ENCODE results near the gene NR1I2. TPM values are rescaled to one million over a fixed set of nuclear protein-coding genes. Genes with fewer than 3 reads are reported as not detected.

Gene NR1I2
- total and polyA plus RNA-seq, 2 donors from 2014 or later = 0.38 to 0.41 TPM

DNA sequence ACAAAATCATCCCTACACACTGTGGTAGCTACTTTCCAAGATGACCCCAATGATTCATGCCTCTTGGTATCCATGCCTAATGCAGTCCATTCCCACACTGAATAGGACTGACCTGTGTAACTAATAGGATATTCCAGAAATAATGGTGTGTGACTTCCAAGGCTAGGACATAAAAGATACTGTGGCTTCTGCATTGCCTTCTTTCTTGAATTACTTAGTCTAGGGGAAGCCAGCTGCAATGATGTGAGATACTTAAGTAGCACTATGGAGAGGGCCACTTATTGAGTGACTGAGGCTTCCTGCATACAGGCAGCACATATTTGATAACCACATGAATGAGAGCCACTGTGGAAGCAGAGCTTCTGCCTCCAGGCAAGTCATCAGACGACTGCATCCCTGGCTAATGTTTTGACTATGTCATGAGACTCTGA, 50.1 kb downstream of the NR1I2 start:
- DNase-seq (no peak), FAIRE-seq (no peak)
- no peaks in the 10 kb centered on the region for H3K9me3 ChIP-seq (ENCODE audit: control insufficient read depth in 2 of 3, insufficient read depth in 1 of 3, low read length in 3 of 3)
- no peaks in the 10 kb centered on the region for H3K27me3 ChIP-seq (ENCODE audit: control insufficient read depth, insufficient read depth, low read length)
- H3K4me1 ChIP-seq (ENCODE audit: control insufficient read depth in 2 of 3, insufficient read depth in 2 of 3, low read depth in 1 of 3, low read length in 3 of 3) = no peaks in the 10 kb centered on the region
- no peak overlapping the region for H3K4me3 ChIP-seq (ENCODE audit: low read length in 3 of 3)
- intact Hi-C loops (cut with DNase I) = no loop called here
- TF ChIP-seq, protein P1, sequence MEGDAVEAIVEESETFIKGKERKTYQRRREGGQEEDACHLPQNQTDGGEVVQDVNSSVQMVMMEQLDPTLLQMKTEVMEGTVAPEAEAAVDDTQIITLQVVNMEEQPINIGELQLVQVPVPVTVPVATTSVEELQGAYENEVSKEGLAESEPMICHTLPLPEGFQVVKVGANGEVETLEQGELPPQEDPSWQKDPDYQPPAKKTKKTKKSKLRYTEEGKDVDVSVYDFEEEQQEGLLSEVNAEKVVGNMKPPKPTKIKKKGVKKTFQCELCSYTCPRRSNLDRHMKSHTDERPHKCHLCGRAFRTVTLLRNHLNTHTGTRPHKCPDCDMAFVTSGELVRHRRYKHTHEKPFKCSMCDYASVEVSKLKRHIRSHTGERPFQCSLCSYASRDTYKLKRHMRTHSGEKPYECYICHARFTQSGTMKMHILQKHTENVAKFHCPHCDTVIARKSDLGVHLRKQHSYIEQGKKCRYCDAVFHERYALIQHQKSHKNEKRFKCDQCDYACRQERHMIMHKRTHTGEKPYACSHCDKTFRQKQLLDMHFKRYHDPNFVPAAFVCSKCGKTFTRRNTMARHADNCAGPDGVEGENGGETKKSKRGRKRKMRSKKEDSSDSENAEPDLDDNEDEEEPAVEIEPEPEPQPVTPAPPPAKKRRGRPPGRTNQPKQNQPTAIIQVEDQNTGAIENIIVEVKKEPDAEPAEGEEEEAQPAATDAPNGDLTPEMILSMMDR (IDR thresholded peaks at IDR 0.05; ENCODE audit: borderline replicate concordance, extremely low read depth, insufficient read depth) = no peak
- H3K36me3 ChIP-seq (ENCODE audit: control insufficient read depth in 2 of 3, insufficient read depth in 3 of 3, low read length in 3 of 3) = no peaks in the 10 kb centered on the region
- H3K9ac ChIP-seq (ENCODE audit: low read length in 3 of 3) = no peak overlapping the region
- no peak overlapping the region for H3K27ac ChIP-seq (ENCODE audit: low read depth in 2 of 2, low read length in 2 of 2)

GRCh38 chr3:119834754-119835370, 53.0 kb downstream of the NR1I2 start:
- H3K4me3 ChIP-seq (ENCODE audit: low read length in 3 of 3) = no peak overlapping the region
- H3K36me3 ChIP-seq (ENCODE audit: control insufficient read depth in 2 of 3, insufficient read depth in 3 of 3, low read length in 3 of 3) = no peaks in the 10 kb centered on the region
- intact Hi-C loops (cut with DNase I) = no loop called here
- no peak overlapping the region for H3K9ac ChIP-seq (ENCODE audit: low read length in 3 of 3)
- no peak overlapping the region for H3K27ac ChIP-seq (ENCODE audit: low read depth in 2 of 2, low read length in 2 of 2)
- TF ChIP-seq, protein P1 (IDR thresholded peaks at IDR 0.05; ENCODE audit: borderline replicate concordance, extremely low read depth, insufficient read depth) = no peak
- no peaks in the 10 kb centered on the region for H3K27me3 ChIP-seq (ENCODE audit: control insufficient read depth, insufficient read depth, low read length)
- DNase-seq (no peak), FAIRE-seq (no peak)
- H3K9me3 ChIP-seq (ENCODE audit: control insufficient read depth in 2 of 3, insufficient read depth in 1 of 3, low read length in 3 of 3) = no peaks in the 10 kb centered on the region
- H3K4me1 ChIP-seq (ENCODE audit: control insufficient read depth in 2 of 3, insufficient read depth in 2 of 3, low read depth in 1 of 3, low read length in 3 of 3) = no peaks in the 10 kb centered on the region

DNA sequence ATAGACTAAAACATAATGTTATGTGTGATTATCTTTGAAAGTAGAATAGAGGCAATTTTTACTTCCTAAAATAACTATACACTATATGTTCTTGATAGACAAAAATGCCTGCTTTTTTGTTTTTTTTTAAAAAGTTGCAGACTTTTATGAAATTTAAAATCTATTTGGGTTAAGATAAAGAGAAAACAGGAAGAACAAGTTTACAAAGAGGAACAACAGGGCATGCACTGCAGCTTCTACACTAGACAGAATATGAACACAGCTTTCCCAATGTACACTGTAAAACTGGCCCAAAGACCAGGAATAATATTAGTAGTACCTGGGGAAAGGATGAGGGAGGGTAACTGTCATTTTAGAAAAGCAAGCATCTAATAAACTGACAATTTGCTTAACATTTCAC, 53.7 kb downstream of the NR1I2 start:
- H3K9me3 ChIP-seq (ENCODE audit: control insufficient read depth in 2 of 3, insufficient read depth in 1 of 3, low read length in 3 of 3) = no peaks in the 10 kb centered on the region
- no peaks in the 10 kb centered on the region for H3K36me3 ChIP-seq (ENCODE audit: control insufficient read depth in 2 of 3, insufficient read depth in 3 of 3, low read length in 3 of 3)
- TF ChIP-seq, protein P1 (IDR thresholded peaks at IDR 0.05; ENCODE audit: borderline replicate concordance, extremely low read depth, insufficient read depth) = no peak
- no peak overlapping the region for H3K27ac ChIP-seq (ENCODE audit: low read depth in 2 of 2, low read length in 2 of 2)
- intact Hi-C loops (cut with DNase I) = no loop called here
- FAIRE-seq (no peak), DNase-seq (no peak)
- no peak overlapping the region for H3K4me3 ChIP-seq (ENCODE audit: low read length in 3 of 3)
- H3K27me3 ChIP-seq (ENCODE audit: control insufficient read depth, insufficient read depth, low read length) = no peaks in the 10 kb centered on the region
- H3K9ac ChIP-seq (ENCODE audit: low read length in 3 of 3) = no peak overlapping the region
- no peaks in the 10 kb centered on the region for H3K4me1 ChIP-seq (ENCODE audit: control insufficient read depth in 2 of 3, insufficient read depth in 2 of 3, low read depth in 1 of 3, low read length in 3 of 3)
